Endothelial cell of umbilical vein (primary cell): ENCODE results near the gene SGF29. TPM values are rescaled to one million over a fixed set of nuclear protein-coding genes. Genes with fewer than 3 reads are reported as not detected.

Experiments
- BruUV-seq: library from RNA; stranded (reverse); fragments of 400-500 nt; replicated peaks from 2 replicates; lab custom pipeline; 2021; lab: Mats Ljungman, UMichigan
- CTCF ChIA-PET: fragments of 300-600, 350-600 bp; sonication (Branson Sonifier 250); formaldehyde crosslinking; loops from one replicate; lab custom pipeline; 2021; ENCODE audit warnings: antibody characterized with exemption, inconsistent platforms; lab: Charles Lee
- POLR2A ChIA-PET: fragments of 300-600, 350-600 bp; sonication (Branson Sonifier 250); formaldehyde crosslinking; loops from one replicate; lab custom pipeline; 2021; ENCODE audit warnings: antibody characterized with exemption, inconsistent platforms; lab: Charles Lee
- DNase-seq: peaks from one replicate; pipeline ENCODE4 v3.0.0-alpha.2; 2011; ENCODE audit warnings: low read depth, low spot score
- FAIRE-seq: peaks from 2 replicates; lab custom pipeline; 2011; peaks lifted over from hg19 to GRCh38; lab: Jason Lieb, UNC
- H2AFZ ChIP-seq: 2 replicates; pipeline ENCODE4 v1.6.0; 2012; ENCODE audit warnings: low read depth, low read length, control low read depth, inconsistent platforms
- H3K27ac ChIP-seq: 2 replicates; pipeline ENCODE4 v1.5.1; 2011; ENCODE audit warnings: low read depth, mild to moderate bottlenecking, control low read depth, low read length, moderate library complexity; ENCODE audit not compliant: insufficient read depth
- H3K27me3 ChIP-seq, 2 experiments: 2 replicates each; pipeline versions ENCODE4 v1.6.0 to v1.6.1; 2011; ENCODE audit warnings: low read length in 2 of 2, mixed read lengths in 1 of 2; ENCODE audit not compliant: control insufficient read depth in 2 of 2, insufficient read depth in 2 of 2
- H3K36me3 ChIP-seq, 2 experiments: 2 replicates in 1 of 2; 3 replicates in 1 of 2; pipeline ENCODE4 v1.5.1; 2011; ENCODE audit warnings: low read length in 2 of 2, mild to moderate bottlenecking in 1 of 2, moderate library complexity in 1 of 2; ENCODE audit not compliant: control insufficient read depth in 2 of 2, insufficient read depth in 2 of 2; ENCODE audit errors: extremely low read depth in 1 of 2
- H3K4me1 ChIP-seq: 3 replicates; pipeline ENCODE4 v1.5.1; 2011; ENCODE audit warnings: mild to moderate bottlenecking, low read length; ENCODE audit not compliant: control insufficient read depth, insufficient read depth; ENCODE audit errors: extremely low read depth
- H3K4me2 ChIP-seq: 2 replicates; pipeline ENCODE4 v1.6.1; 2011; ENCODE audit warnings: low read length, control low read depth, mixed read lengths; ENCODE audit not compliant: insufficient read depth
- H3K4me3 ChIP-seq, 3 experiments: fragments of 200-600 bp in 1 of 3; sonication (generic), shearing (Covaris generic) in 1 of 3; replicated peaks in 1 of 3; 2 replicates each; pipeline ENCODE4 v1.5.1; 2011 to 2016; ENCODE audit warnings: control low read depth in 3 of 3, low read length in 3 of 3, mild to moderate bottlenecking in 2 of 3, inconsistent platforms in 1 of 3, low read depth in 1 of 3, moderate library complexity in 1 of 3; ENCODE audit not compliant: insufficient read depth in 1 of 3
- H3K79me2 ChIP-seq: 2 replicates; pipeline ENCODE4 v1.6.0; 2012; ENCODE audit warnings: low read length, inconsistent platforms; ENCODE audit not compliant: control insufficient read depth, insufficient read depth
- H3K9ac ChIP-seq: replicated peaks from 2 replicates; pipeline ENCODE3; 2011; ENCODE audit warnings: low read length, control low read depth; ENCODE audit not compliant: insufficient read depth; ENCODE audit errors: extremely low read depth
- H3K9me1 ChIP-seq: replicated peaks from 3 replicates; pipeline ENCODE4 v1.6.0; 2011; ENCODE audit warnings: mild to moderate bottlenecking, low read length; ENCODE audit not compliant: control insufficient read depth, insufficient read depth; ENCODE audit errors: extremely low read depth
- H3K9me3 ChIP-seq: replicated peaks from 2 replicates; pipeline ENCODE4 v1.5.1; 2012; ENCODE audit warnings: low read length, inconsistent platforms; ENCODE audit not compliant: control insufficient read depth, insufficient read depth
- H4K20me1 ChIP-seq: replicated peaks from 2 replicates; pipeline ENCODE3; 2011; ENCODE audit warnings: mild to moderate bottlenecking, low read length; ENCODE audit not compliant: control insufficient read depth, insufficient read depth; ENCODE audit errors: extremely low read depth
- CTCF ChIP-seq, 2 donors: IDR thresholded peaks; 1 replicate in 1 of 2; 2 replicates in 1 of 2; pipeline ENCODE4 v1.5.1; 2011; ENCODE audit warnings: low read length in 2 of 2, mild to moderate bottlenecking in 2 of 2, moderate library complexity in 2 of 2, control low read depth in 1 of 2, inconsistent platforms in 1 of 2, low read depth in 1 of 2; ENCODE audit not compliant: insufficient read depth in 1 of 2; ENCODE audit errors: extremely low read depth in 1 of 2
- EZH2 ChIP-seq: IDR thresholded peaks from 2 replicates; pipeline ENCODE4 v1.6.1; 2012; ENCODE audit warnings: borderline replicate concordance, low read depth, mild to moderate bottlenecking, moderate library complexity, low read length, inconsistent platforms; ENCODE audit not compliant: severe bottlenecking
- FOS ChIP-seq: IDR thresholded peaks from 2 replicates; pipeline ENCODE4 v1.6.1; 2011; ENCODE audit warnings: mild to moderate bottlenecking, low read length, moderate library complexity, borderline replicate concordance; ENCODE audit not compliant: insufficient read depth
- GATA2 ChIP-seq: IDR thresholded peaks from 2 replicates; pipeline ENCODE4 v1.7.0; 2011; ENCODE audit warnings: low read depth, mild to moderate bottlenecking, moderate library complexity, mixed read lengths, low read length; ENCODE audit not compliant: insufficient read length, insufficient read depth
- JUN ChIP-seq: IDR thresholded peaks from 2 replicates; pipeline ENCODE4 v1.6.1; 2011; ENCODE audit warnings: borderline replicate concordance, low read depth; ENCODE audit not compliant: insufficient read length, insufficient read depth
- MAX ChIP-seq: IDR thresholded peaks from 2 replicates; pipeline ENCODE4 v1.6.1; 2011; ENCODE audit not compliant: insufficient read depth, insufficient read length
- MYC ChIP-seq: IDR thresholded peaks from one replicate; pipeline ENCODE4 v1.6.1; 2011; ENCODE audit warnings: mild to moderate bottlenecking, low read depth, low read length
- POLR2A ChIP-seq: IDR thresholded peaks from 2 replicates; pipeline ENCODE4 v1.6.1; 2012; ENCODE audit warnings: low read depth, mild to moderate bottlenecking, control low read depth, low read length
- POLR2AphosphoS5 ChIP-seq: IDR thresholded peaks from 2 replicates; pipeline ENCODE4 v1.6.1; 2012; ENCODE audit warnings: low read depth, mild to moderate bottlenecking, control low read depth, low read length, moderate library complexity; ENCODE audit not compliant: insufficient read depth
- dilution Hi-C: fragments of 300-500 bp; cut with MboI; formaldehyde crosslinking; loops from one replicate; pipeline ENCODE4 v1.15.0; 2019; ENCODE audit warnings: low sequenced_read_pairs; ENCODE audit not compliant: extremely low pct_ligation_motif_present
- intact Hi-C: fragments of 100-400 bp; cut with micrococcal nuclease; formaldehyde crosslinking; loops from one replicate; pipeline ENCODE4 v1.10.0; 2022
- polyA plus RNA-seq, 4 experiments: library from polyadenylated mRNA; depleted of rRNA in 3 of 4; stranded (reverse) in 3 of 4; unstranded in 1 of 4; fragments of >200 nt; gene quantifications; 2 replicates each; pipeline versions ENCODE4 v1.2.1 to v1.2.3, GENCODE V29; 2011 to 2012; ENCODE audit warnings: missing spikeins in 1 of 4
- total RNA-seq: library from RNA; stranded (reverse); gene quantifications from 2 replicates; pipeline ENCODE4 v1.2.3, GENCODE V29; 2021

Gene SGF29
- total and polyA plus RNA-seq, 2 donors (not counting 3 experiments of a cell fraction or from before 2014, with no cell fraction given), result 3.4 to 12.0 TPM

- no peaks in the 10 kb centered on the region for H3K27me3 ChIP-seq
- no peaks in the 10 kb centered on the region for H3K9me3 ChIP-seq
- intact Hi-C loops (no loop called here), dilution Hi-C loops (no loop called here)
- H3K79me2 ChIP-seq, result no peaks in the 10 kb centered on the region
- POLR2A ChIA-PET, result no interaction called here
- BruUV-seq, result no TSS peak
- no peak overlapping the region for H3K4me3 ChIP-seq
- H3K27ac ChIP-seq, result no peak overlapping the region
- no peak overlapping the region for H2AFZ ChIP-seq
- no peaks in the 10 kb centered on the region for H3K9me1 ChIP-seq
- CTCF ChIA-PET, result no interaction called here
- H3K36me3 ChIP-seq, result peaks cover 0 to 16% of the 10 kb centered on the region in 2 experiments
- no peaks in the 10 kb centered on the region for H3K4me1 ChIP-seq
- no peak for TF ChIP-seq GATA2
- TF ChIP-seq MAX, result no peak
- no peak for TF ChIP-seq EZH2
- TF ChIP-seq POLR2A, result no peak
- no peak for TF ChIP-seq CTCF (IDR thresholded peaks at IDR 0.05; ENCODE audit: extremely low read depth in 1 of 2, insufficient read depth in 1 of 2, low read depth in 1 of 2, low read length in 2 of 2)
- TF ChIP-seq FOS, result no peak
- TF ChIP-seq JUN, result no peak
- TF ChIP-seq MYC, result no peak
- no peak for TF ChIP-seq POLR2AphosphoS5
- H3K4me2 ChIP-seq, result no peak overlapping the region
- FAIRE-seq (no peak), DNase-seq (no peak)
- no peak overlapping the region for H3K9ac ChIP-seq
- H4K20me1 ChIP-seq, result no peaks in the 10 kb centered on the region
Measured at GRCh38 chr16:28592511-28592910, 38.8 kb downstream of the SGF29 start.
